Neural cell (in vitro differentiated cells): ENCODE results near the gene MLEC.

ENCODE experiments used
- EP300 ChIP-seq: fragments of 450-650 bp; conservative IDR thresholded peaks from 2 replicates; pipeline ENCODE4 v1.6.1; 2014; ENCODE audit warnings: antibody characterized with exemption, mild to moderate bottlenecking, moderate library complexity; ENCODE audit not compliant: poor library complexity, severe bottlenecking
- POLR2AphosphoS5 ChIP-seq: IDR thresholded peaks from 2 replicates; pipeline ENCODE4 v1.6.1; 2012
- TF ChIP-seq, protein P1 (sequence below): fragments of 450-650 bp; IDR thresholded peaks from 2 replicates; pipeline ENCODE4 v1.5.1; 2014; ENCODE audit warnings: antibody characterized with exemption, mild to moderate bottlenecking, moderate library complexity; ENCODE audit not compliant: poor library complexity, severe bottlenecking

DNA sequence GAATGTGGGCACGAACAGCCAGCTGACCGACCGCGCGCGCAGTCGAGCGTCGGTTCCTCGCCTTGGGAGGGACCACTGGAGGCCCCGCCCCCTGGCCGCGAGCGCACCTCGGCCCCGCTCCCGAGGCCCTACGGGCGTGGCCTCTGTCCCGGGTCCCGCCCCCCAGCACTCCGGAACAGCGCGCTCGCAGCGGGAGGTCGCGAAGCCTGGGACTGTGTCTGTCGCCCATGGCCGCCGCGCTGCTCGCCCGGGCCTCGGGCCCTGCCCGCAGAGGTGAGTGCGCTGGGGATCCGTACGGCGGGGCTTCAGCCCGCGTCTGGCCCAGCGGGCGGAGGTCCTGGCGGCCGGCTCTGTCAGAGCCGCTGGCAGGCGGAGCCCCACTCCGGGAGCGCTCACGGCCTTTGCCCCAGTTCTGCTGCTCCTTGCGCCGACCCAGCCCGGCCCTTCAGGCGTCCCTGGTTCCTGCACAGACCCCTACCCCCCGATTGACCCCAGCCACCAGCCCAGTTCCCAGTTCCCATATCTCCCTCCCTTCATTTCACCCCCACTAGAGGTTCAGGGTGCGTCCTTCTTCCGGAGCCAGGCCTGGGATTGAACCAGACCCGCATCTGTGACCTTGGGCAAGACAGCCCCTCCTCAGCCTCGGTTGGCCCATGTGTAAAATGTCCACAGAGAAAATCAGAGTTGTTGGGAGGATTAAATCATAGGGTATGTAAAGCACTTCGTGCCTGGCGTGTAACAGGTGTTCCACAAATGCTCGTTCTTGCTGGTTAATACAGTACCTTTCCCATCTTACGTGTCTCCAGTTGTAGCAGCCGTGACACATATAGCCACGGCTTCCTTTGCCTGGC, 38.9 kb downstream of the MLEC start, which contains the start of gene ACADS:
- TF ChIP-seq, protein P1, sequence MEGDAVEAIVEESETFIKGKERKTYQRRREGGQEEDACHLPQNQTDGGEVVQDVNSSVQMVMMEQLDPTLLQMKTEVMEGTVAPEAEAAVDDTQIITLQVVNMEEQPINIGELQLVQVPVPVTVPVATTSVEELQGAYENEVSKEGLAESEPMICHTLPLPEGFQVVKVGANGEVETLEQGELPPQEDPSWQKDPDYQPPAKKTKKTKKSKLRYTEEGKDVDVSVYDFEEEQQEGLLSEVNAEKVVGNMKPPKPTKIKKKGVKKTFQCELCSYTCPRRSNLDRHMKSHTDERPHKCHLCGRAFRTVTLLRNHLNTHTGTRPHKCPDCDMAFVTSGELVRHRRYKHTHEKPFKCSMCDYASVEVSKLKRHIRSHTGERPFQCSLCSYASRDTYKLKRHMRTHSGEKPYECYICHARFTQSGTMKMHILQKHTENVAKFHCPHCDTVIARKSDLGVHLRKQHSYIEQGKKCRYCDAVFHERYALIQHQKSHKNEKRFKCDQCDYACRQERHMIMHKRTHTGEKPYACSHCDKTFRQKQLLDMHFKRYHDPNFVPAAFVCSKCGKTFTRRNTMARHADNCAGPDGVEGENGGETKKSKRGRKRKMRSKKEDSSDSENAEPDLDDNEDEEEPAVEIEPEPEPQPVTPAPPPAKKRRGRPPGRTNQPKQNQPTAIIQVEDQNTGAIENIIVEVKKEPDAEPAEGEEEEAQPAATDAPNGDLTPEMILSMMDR: no peak
- TF ChIP-seq EP300 (no peak), POLR2AphosphoS5 (no peak)
